SH-SY5Y (cell line): ENCODE measurements around the gene GARNL3.

ENCODE experiments used
- GATA2 ChIP-seq: IDR thresholded peaks from 2 replicates; pipeline ENCODE4 v1.6.1; 2011; ENCODE audit warnings: mild to moderate bottlenecking, low read depth, low read length
- GATA3 ChIP-seq: IDR thresholded peaks from 2 replicates; pipeline ENCODE4 v1.6.1; 2011; ENCODE audit warnings: low read depth, mild to moderate bottlenecking, low read length, moderate library complexity

GARNL3 gene

GRCh38 chr9:127252410-127253318 lies 11.9 kb upstream of the GARNL3 start:
- TF ChIP-seq GATA2: no peak

GRCh38 chr9:127253446-127253845 lies 11.1 kb upstream of the GARNL3 start:
- TF ChIP-seq GATA2 (no peak), GATA3 (no peak)

DNA sequence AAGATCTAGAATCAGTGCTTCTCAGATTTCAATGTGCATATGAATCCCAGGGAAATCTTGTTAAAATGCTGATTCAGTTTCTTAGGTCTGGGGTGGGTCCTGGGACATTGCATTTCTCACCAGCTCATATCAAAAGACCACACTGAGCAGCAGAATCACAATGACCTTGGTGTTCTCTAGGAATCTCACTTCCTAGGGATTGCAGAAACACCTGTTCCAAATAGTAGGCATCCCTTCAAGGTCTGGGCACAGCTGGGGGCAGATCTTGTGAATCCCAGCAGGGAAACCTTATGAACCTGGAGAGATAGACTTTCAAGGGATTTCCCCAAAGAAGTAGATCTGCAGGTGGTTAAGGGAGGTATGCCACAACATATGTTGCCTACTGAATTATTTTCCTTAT lies 8.9 kb upstream of the GARNL3 start:
- TF ChIP-seq GATA2: no peak
- no peak for TF ChIP-seq GATA3

- TF ChIP-seq GATA2 (no peak), GATA3 (no peak)
These were observed 8.2 kb upstream of the GARNL3 start for GRCh38 chr9:127256324-127256723.

DNA sequence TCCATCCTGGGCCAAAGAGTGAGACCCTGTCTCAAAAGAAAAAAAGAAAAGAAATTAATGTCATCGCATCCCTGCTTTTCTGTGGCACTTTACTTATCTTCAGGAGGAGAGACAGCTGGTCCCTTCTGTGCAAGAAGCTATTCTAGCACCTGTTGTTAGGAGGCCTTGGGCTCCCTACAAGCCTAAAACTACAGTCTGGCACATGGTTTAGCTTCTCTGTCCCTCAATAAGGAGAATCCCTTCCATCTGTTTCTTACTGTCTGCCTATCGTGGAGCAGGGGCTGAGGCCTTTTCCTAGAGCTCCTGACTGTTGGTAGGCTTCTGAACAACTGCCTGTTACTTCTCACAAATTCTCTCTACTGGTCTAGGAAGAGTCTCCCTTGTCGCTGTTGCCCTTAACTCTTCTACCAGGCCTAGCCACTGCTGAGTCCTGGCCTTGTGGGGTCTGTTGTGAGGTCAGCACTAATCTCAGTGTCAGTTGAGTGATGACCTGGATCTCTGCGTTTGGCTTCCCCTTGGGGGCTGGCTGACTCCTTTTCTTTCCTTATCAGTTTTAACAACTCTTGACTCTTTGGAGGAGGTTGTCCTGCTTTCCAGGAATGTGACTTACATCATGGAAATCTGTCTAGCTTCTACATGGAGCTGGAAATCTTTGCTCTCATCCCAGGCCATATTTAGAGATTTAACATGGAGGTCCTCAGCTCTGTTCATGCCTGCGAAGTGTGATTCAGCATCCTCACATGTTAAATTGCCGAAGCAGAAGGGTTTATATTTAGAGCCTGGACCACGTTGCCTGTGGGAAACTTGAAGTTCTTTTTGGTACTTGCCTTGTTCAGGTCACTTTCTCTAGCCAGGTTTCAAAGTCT lies 5.7 kb upstream of the GARNL3 start:
- TF ChIP-seq GATA3: no peak
- TF ChIP-seq GATA2: no peak

GRCh38 chr9:127262602-127263001 lies 2.0 kb upstream of the GARNL3 start:
- TF ChIP-seq GATA2 (no peak), GATA3 (no peak)

- TF ChIP-seq GATA3 (no peak), GATA2 (no peak)
These were observed 1.3 kb upstream of the GARNL3 start for GRCh38 chr9:127263237-127263636.

DNA sequence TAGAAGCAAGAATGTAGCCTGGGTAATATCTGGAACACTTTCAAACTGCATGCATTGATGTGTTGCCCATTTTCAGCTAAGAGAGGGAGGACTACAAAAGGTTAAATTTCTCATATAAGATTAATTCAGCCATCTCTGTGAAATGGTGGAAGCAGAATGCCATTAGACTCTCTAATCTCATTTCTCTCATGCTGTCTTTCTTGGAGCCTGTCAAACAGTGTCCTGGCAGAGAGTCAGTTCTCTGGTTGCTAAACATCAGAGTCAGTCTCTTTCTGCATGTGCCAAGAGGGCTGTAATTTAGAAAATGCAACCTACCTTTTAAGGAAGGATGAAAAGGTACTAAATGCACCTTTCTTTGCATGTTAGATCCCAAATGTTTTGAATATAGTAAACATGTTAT lies 910 bp upstream of the GARNL3 start:
- TF ChIP-seq GATA2 (no peak), GATA3 (no peak)

DNA sequence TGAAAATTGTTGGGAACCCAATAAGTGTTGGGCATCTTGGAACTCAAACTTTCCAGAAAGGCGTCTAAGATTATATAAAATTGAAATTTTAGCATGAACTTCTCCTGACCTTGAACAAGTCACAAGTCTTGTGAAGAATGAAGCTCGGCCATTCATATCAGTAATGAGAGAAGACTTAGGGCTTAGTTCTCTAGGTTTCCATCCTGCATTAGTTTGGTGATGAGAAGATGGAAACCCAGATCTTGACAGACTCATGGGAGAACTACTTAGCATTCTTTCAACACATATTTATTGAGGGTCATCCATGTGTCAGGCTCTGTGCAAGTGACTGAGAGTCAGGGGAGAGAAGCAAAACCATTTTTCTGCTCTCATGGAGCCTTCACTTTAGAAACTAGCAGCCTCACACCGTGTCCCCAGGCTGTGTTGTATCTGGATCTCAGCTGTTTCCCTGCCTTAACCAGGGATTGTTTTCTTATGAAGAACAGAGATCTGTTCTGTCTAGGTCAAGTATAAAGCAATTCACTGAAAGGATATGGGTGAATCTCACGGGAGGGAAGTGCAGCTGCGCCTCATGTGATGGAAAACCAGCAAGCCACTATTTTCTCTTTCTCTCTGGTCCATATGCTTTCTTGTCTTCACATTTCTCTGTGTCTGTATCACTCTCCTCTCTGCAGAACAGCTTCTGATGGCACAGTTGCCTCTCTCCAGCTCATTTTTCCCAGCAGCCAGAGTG lies 3.4 kb downstream of the GARNL3 start:
- TF ChIP-seq GATA2 (no peak), GATA3 (no peak)

GRCh38 chr9:127269449-127269848 lies 4.9 kb downstream of the GARNL3 start:
- no peak for TF ChIP-seq GATA2
- TF ChIP-seq GATA3: no peak

GRCh38 chr9:127273326-127273725 lies 8.8 kb downstream of the GARNL3 start:
- TF ChIP-seq GATA2 (no peak), GATA3 (no peak)

DNA sequence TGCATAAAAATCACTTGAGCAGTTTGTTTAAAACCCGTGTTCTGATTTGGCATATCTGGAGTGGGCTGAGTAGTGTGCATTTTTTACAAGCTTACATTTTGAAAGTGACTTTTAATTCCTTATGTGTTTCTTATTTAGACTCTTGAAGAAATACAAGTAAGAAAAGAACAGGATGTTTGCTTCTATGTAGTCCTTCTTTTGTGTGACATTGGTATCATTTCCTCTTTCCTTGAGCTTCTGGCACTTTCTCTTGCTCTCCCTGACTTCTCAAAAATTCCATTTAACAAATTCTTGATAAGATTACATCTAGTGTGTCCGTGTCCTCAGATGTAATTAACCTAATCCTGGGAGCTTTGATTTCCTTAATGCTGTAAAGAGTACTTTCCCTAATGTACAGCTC lies 12.5 kb downstream of the GARNL3 start:
- TF ChIP-seq GATA2 (no peak), GATA3 (no peak)

DNA sequence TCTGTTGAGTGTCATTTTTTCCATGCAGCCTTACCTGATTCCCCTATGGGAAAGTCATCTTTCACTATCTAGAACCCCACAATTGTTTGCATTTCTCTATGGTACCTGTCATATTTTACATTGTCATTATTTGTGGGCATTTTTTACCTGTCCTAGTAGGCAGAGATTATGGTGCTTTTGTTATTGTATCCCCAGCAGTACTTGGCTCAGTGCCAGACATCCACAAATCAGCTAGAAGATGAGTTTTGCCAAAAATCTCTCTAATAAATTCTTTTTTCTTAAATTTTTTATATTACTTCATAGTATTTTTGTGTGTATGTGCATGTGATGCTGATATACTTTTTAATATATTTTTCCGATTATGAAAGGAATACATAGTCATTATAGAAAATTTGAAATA lies 13.2 kb downstream of the GARNL3 start:
- TF ChIP-seq GATA2 (no peak), GATA3 (no peak)

DNA sequence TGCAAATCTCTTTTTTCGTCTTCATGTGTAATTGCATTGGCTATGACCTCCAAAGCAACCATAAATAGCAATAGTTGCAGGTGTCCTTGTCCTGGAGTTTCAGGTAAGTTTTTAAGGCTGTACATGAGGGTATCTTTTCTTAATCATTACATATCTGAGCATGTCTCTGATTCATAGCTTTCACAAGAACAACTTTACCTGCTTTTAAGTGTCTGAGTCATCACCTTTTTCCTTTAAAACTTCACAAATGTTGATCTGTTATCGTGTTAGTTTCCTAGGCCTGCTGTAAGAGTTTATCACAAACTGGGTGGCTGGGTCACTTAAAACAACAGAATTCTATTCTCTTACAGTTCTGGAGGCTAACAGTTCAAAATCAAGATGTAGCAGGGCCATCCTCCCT lies 13.8 kb downstream of the GARNL3 start:
- no peak for TF ChIP-seq GATA3
- no peak for TF ChIP-seq GATA2

DNA sequence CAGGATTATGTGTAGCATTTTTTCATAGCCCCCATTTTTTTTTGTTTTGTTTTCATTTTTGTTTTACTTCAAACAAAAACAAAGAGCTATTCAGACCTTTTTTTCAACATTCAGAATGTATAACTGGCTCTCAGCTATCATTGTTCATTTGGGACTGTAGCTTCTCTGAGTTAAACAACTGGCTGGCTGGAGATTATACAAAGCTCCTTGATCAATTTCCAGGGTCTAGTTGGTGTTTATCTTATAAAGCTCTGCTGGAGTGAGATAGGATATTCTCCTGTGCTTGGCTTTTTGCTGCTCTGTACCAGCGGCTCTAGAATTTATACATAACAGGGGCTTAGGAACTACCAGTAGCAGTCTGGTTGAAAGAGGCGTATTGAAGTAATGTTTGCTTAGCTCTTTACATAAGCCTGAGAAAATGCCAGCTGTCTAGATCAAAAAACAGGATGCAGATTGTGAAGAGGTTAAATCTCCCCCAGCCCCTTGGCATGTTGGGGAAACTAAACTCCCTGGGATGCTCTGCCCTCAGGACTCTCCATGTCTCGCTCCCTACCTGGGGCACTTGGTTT lies 15.2 kb downstream of the GARNL3 start:
- TF ChIP-seq GATA2 (no peak), GATA3 (no peak)
